SKM-1 treated with dmso at 0.1 percent for 144 hours (cell line): ENCODE data around the gene ANKRD13B.
"Not testable (repeated sequence)": the region's sequence is repeated elsewhere in the genome, so short reads cannot be mapped to it uniquely, and the experiment has no call there.

Experiments used
- DNase-seq: peaks from one replicate; lab custom pipeline; 2025; ENCODE audit not compliant: unreplicated experiment; lab: John Stamatoyannopoulos, UW

ANKRD13B gene

GRCh38 chr17:29592850-29593551, at the start of gene ANKRD13B:
TSS of gene ANKRD13B (plus strand) at chr17:29593132. CDS start at chr17:29593622, 490 bp downstream.
- peak; percentile 15 for DNase-seq

- DNase-seq = no peak
Observed at GRCh38 chr17:29544066-29544465, 48.9 kb upstream of the ANKRD13B start.

- DNase-seq = no peak
Observed at GRCh38 chr17:29546085-29546484, 46.8 kb upstream of the ANKRD13B start.

- DNase-seq = no peak
Observed at GRCh38 chr17:29546830-29547229, 46.1 kb upstream of the ANKRD13B start.

GRCh38 chr17:29549177-29549923, 43.6 kb upstream of the ANKRD13B start:
- DNase-seq = no peak

GRCh38 chr17:29555840-29556239, 37.1 kb upstream of the ANKRD13B start:
- DNase-seq = no peak

- no peak for DNase-seq
Observed at GRCh38 chr17:29557085-29557738, 35.7 kb upstream of the ANKRD13B start.

GRCh38 chr17:29557739-29558116, 35.2 kb upstream of the ANKRD13B start:
- no peak for DNase-seq

- DNase-seq = not testable (repeated sequence)
Observed at GRCh38 chr17:29558139-29558538, 34.8 kb upstream of the ANKRD13B start.

GRCh38 chr17:29559640-29560039, 33.3 kb upstream of the ANKRD13B start:
- DNase-seq = no peak

GRCh38 chr17:29560316-29560715, 32.6 kb upstream of the ANKRD13B start:
- no peak for DNase-seq

GRCh38 chr17:29561554-29562517, 31.1 kb upstream of the ANKRD13B start:
- DNase-seq = no peak

GRCh38 chr17:29562615-29563014, 30.3 kb upstream of the ANKRD13B start:
- no peak for DNase-seq

GRCh38 chr17:29563816-29564215, 29.1 kb upstream of the ANKRD13B start:
- no peak for DNase-seq

- peak; percentile 34 for DNase-seq
Observed at GRCh38 chr17:29565643-29566472, 27.1 kb upstream of the ANKRD13B start.

- peak; percentile 57 for DNase-seq
Observed at GRCh38 chr17:29566473-29567303, 26.2 kb upstream of the ANKRD13B start, which contains the start of gene ABHD15. TSS of gene ABHD15 (minus strand) at chr17:29567037. CDS start at chr17:29566966, 71 bp downstream.

GRCh38 chr17:29567304-29567553, 25.7 kb upstream of the ANKRD13B start:
- no peak for DNase-seq

- DNase-seq = peak; percentile 41
Observed at GRCh38 chr17:29567554-29568330, 25.2 kb upstream of the ANKRD13B start.
